Aorta (tissue), 5 donors: ENCODE data around the gene CHRNA3. TPM values are rescaled to one million over a fixed set of nuclear protein-coding genes. Genes with fewer than 3 reads are reported as not detected.
"Not testable (repeated sequence)": the region's sequence is repeated elsewhere in the genome, so short reads cannot be mapped to it uniquely, and the experiment has no call there.

Source experiments
- ATAC-seq: fragments of 200-7000 bp; cut with Tn5 transposase; one replicate; pipeline ENCODE4 v1.9.1; 2022; ENCODE audit warnings: moderate library complexity; ENCODE audit not compliant: low FRiP score
- DNase-seq, 2 donors: peaks; one replicate each; pipeline ENCODE4 v3.0.0-alpha.2; 2020
- H3K27ac ChIP-seq, 2 donors: one replicate each; pipeline ENCODE4 v1.5.1; 2013; ENCODE audit warnings: low read length in 2 of 2, mild to moderate bottlenecking in 2 of 2, moderate library complexity in 2 of 2, control low read depth in 1 of 2, inconsistent platforms in 1 of 2, low read depth in 1 of 2
- H3K27me3 ChIP-seq, 2 donors: one replicate each; pipeline ENCODE4 v1.6.1; 2013; ENCODE audit warnings: control low read depth in 1 of 2, low read length in 1 of 2, mild to moderate bottlenecking in 1 of 2, moderate library complexity in 1 of 2; ENCODE audit not compliant: insufficient read depth in 2 of 2, control insufficient read depth in 1 of 2
- H3K36me3 ChIP-seq, 2 donors: one replicate each; pipeline ENCODE4 v1.6.1; 2013; ENCODE audit warnings: control low read depth in 1 of 2, low read length in 1 of 2, mild to moderate bottlenecking in 1 of 2; ENCODE audit not compliant: insufficient read depth in 2 of 2, control insufficient read depth in 1 of 2
- H3K4me1 ChIP-seq, 2 donors: one replicate each; pipeline ENCODE4 v1.6.1; 2013; ENCODE audit warnings: low read length in 2 of 2, control low read depth in 1 of 2, mild to moderate bottlenecking in 1 of 2, moderate library complexity in 1 of 2; ENCODE audit not compliant: insufficient read depth in 2 of 2, control insufficient read depth in 1 of 2
- H3K4me3 ChIP-seq, 2 donors: one replicate each; pipeline ENCODE4 v1.5.1; 2013; ENCODE audit warnings: low read length in 2 of 2, control low read depth in 1 of 2, mild to moderate bottlenecking in 1 of 2
- H3K9me3 ChIP-seq: one replicate; pipeline ENCODE4 v1.6.1; 2013; ENCODE audit warnings: mild to moderate bottlenecking, low read length; ENCODE audit not compliant: control insufficient read depth
- WGBS, 2 donors: extraction: QIAGEN DNeasy Blood & Tissue Kit; methylation state at CpG; one replicate each; pipeline ENCODE4 v1.1.7; 2013; 5-methylcytosine and 5-hydroxymethylcytosine counted together
- intact Hi-C, 2 donors: fragments of 100-400 bp; cut with DNase I; formaldehyde crosslinking; loops; one replicate each; pipeline versions ENCODE4 v1.14.2 to v1.15.0; 2022
- polyA plus RNA-seq, 2 donors: library from polyadenylated mRNA; stranded (reverse); fragments of 200-250 nt; gene quantifications; one replicate each; pipeline ENCODE4 v1.2.3, GENCODE V29; 2013
- total RNA-seq, 2 donors: library from RNA; stranded (reverse); fragmentation: NEBNext Ultra II Directional; extraction: Animal tissue kit (Norgen Biotek cat#: 25700); gene quantifications; one replicate each; pipeline ENCODE4 v1.2.1, GENCODE V29; 2021
- donor health status: healthy with polysubstance abuse.
- donor health status: Bipolar disorder and iron deficiency.
- donor health status: DM: no; HTN: no; CAD: no.
- donor health status: DM: no; HTN: no; CAD: no.
- donor health status: DM: yes; HTN: yes; CAD: no.

Gene CHRNA3
- total and polyA plus RNA-seq, 4 donors, result not detected

DNA sequence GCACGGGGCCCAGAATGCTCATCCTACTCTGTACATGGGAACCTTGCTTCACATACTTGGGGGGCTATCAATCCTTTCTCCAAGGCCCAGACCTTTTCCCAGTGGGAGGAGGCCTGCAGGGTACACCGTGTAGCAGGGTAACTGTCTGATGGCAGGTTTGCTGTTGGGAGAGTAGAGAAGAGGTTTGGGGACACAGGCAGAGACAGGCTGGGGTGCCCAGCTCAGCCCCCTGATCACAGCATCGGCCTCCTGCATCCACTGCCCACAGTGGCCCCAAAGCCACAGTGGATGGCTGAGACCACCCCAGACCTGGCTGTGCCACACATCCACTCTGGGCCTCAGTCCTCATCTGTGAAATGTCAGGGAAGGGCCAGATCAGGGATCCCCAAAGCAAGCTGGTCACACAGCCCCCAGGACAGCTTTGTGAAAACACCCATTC, 5.6 kb downstream of the CHRNA3 start:
- DNase-seq (no peak), ATAC-seq (no peak)
- Histone ChIP-seq H3K4me3 (no peak overlapping the region), H3K9me3 (no peaks in the 10 kb centered on the region), H3K36me3 (no peaks in the 10 kb centered on the region), H3K4me1 (no peaks in the 10 kb centered on the region), H3K27ac (no peak overlapping the region), H3K27me3 (no peaks in the 10 kb centered on the region)
- WGBS, 2 donors, result 72 to 94% methylated on average over 3 of the region's 3 CpGs
- intact Hi-C loops, result loop anchor here (5.0 to 10.0 kb wide), 3 partner anchors 137 to 570 kb away; no protein-coding TSS in a partner anchor

DNA sequence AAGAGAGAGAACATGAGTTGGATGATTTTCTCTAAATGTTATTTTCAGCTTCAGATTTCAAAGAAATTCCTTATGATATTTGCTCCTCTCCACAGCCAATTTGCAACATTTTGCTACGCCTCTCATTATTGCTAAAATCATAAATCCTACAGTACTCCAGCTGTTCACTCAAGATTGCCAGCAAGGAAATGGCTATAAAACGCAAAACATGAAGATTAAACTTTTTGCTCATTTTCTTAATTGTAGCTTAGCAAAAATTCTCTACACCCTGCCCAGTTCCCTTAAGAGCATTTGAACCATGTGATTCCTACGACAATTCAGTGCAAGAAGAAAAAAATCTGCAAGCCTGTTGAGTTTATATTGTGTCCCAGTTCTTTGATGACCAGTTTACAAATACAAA, 6.8 kb downstream of the CHRNA3 start:
- no peaks in the 10 kb centered on the region for H3K9me3 ChIP-seq
- no peaks in the 10 kb centered on the region for H3K27me3 ChIP-seq
- no peaks in the 10 kb centered on the region for H3K4me1 ChIP-seq
- ATAC-seq (no peak), DNase-seq (no peak)
- WGBS, 2 donors, result 51 to 58% methylated on average over 3 of the region's 3 CpGs
- H3K36me3 ChIP-seq, result no peaks in the 10 kb centered on the region
- no peak overlapping the region for H3K27ac ChIP-seq
- intact Hi-C loops, result loop anchor here in 1 of 2 donors (10.0 kb wide), 1 partner anchor 571 kb away; no protein-coding TSS in a partner anchor
- no peak overlapping the region for H3K4me3 ChIP-seq

DNA sequence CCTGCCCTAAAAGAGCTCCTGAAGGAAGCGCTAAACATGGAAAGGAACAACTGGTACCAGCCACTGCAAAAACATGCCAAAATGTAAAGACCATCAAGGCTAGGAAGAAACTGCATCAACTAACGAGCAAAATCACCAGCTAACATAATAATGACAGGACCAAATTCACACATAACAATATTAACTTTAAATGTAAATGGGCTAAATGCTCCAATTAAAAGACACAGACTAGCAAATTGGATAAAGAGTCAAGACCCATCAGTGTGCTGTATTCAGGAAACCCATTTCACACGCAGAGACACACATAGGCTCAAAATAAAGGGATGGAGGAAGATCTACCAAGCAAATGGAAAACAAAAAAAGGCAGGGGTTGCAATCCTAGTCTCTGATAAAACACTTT, 11.2 kb downstream of the CHRNA3 start:
- H3K36me3 ChIP-seq, H3K27ac ChIP-seq, H3K9me3 ChIP-seq, ATAC-seq, intact Hi-C loops, H3K27me3 ChIP-seq, H3K4me3 ChIP-seq, H3K4me1 ChIP-seq, DNase-seq: not testable (repeated sequence)
- 78 to 83% methylated on average over 2 to 3 of the region's 3 CpGs for WGBS, 2 donors

DNA sequence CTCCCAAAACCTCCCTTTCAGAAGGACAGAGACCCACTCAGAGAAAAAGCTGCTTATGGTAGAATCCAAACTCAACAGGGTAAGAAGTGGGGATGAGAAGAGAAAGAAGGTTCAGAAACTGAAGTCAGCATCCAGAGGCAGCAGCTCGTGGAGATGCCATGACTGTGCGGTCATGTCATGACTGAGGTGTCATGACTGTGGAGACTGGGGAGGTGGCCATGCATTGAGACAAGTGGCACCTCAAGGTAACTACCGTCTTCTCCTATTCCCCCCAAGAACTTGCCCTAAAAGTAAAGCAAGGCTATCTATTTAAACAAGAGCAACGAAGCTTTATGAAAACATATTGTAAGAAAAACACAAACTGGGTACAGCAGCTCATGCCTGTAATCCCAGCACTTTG, 15.1 kb downstream of the CHRNA3 start:
- WGBS, 2 donors, result 79 to 90% methylated on average over 4 of the region's 4 CpGs
- no peaks in the 10 kb centered on the region for H3K27me3 ChIP-seq
- H3K4me1 ChIP-seq, result no peaks in the 10 kb centered on the region
- ATAC-seq (no peak), DNase-seq (no peak)
- H3K36me3 ChIP-seq, result no peaks in the 10 kb centered on the region
- H3K27ac ChIP-seq, result no peak overlapping the region
- intact Hi-C loops, result no loop called here
- H3K4me3 ChIP-seq, result no peak overlapping the region
- no peaks in the 10 kb centered on the region for H3K9me3 ChIP-seq

DNA sequence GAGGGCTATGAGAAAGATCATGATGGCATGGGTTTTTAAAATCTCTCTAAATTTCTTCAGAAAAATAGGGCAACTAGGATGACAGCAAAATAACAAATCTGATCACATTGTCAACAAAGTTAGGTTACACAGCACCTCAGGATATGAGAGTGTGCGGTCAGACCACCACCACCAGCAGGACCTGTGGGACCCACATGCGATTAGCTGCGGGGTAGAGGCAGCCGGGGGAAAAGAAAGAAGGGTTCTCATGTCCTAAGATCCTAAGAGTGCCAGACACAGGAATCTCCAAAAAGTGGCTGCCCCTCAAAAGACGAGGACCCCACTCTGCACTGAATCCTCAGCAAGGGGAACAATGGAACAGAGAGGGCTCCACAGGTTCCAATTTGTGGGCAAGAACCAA, 15.6 kb downstream of the CHRNA3 start:
- H3K36me3 ChIP-seq, result no peaks in the 10 kb centered on the region
- H3K4me3 ChIP-seq, result no peak overlapping the region
- H3K4me1 ChIP-seq, result no peaks in the 10 kb centered on the region
- intact Hi-C loops, result no loop called here
- WGBS, 2 donors, result 89 to 91% methylated on average over 5 of the region's 5 CpGs
- no peaks in the 10 kb centered on the region for H3K27me3 ChIP-seq
- no peaks in the 10 kb centered on the region for H3K9me3 ChIP-seq
- ATAC-seq (no peak), DNase-seq (no peak)
- H3K27ac ChIP-seq, result no peak overlapping the region

DNA sequence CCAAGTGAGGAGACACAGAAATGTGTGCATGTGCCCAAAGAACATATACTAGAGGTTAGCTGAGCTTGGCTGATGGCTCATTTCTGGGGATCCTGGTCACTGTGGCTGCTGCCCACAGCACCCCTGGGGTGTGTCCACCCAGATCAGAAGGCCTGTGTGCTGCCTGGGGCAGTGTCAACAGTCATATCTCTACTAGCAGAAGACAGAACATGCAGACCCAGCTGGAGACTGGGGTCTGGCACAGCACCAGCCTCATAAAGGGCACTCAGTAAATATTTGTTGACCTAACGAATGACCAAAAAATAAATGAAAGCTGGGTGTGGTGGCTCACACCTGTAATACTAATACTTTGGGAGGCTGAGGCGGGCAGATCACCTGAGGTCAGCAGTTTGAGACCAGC, 16.4 kb downstream of the CHRNA3 start:
- Histone ChIP-seq H3K4me1 (no peaks in the 10 kb centered on the region), H3K27me3 (no peaks in the 10 kb centered on the region), H3K4me3 (no peak overlapping the region), H3K27ac (no peak overlapping the region), H3K36me3 (no peaks in the 10 kb centered on the region), H3K9me3 (no peaks in the 10 kb centered on the region)
- DNase-seq (no peak), ATAC-seq (no peak)
- WGBS, 2 donors, result 93 to 98% methylated on average over 2 of the region's 2 CpGs
- intact Hi-C loops, result no loop called here

DNA sequence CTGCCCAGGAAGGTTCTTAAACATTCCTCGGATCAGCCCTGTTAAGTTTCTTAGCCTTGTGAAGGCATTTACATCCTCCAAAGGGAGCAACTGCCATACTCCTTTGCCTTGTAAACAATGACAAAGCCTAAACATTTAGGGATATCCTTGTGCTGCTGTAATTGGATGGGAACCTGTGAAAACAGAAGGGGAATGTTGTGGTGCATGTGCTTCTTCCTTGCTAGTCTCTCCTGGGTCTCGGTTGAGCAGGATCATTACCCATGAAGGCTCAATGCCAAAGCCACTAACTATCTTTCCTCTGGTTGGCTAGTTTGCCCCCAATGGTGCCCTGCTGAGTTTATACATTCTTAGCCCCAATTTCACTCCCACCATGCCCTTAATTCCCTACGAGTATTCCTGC, 17.3 kb downstream of the CHRNA3 start:
- H3K9me3 ChIP-seq, result no peaks in the 10 kb centered on the region
- no peaks in the 10 kb centered on the region for H3K27me3 ChIP-seq
- no peak for ATAC-seq
- H3K4me3 ChIP-seq, result no peak overlapping the region
- intact Hi-C loops, result no loop called here
- WGBS, 2 donors, result 53 to 58% methylated on average over 3 of the region's 3 CpGs
- DNase-seq, result no peak
- no peak overlapping the region for H3K27ac ChIP-seq
- no peaks in the 10 kb centered on the region for H3K4me1 ChIP-seq
- H3K36me3 ChIP-seq, result no peaks in the 10 kb centered on the region

DNA sequence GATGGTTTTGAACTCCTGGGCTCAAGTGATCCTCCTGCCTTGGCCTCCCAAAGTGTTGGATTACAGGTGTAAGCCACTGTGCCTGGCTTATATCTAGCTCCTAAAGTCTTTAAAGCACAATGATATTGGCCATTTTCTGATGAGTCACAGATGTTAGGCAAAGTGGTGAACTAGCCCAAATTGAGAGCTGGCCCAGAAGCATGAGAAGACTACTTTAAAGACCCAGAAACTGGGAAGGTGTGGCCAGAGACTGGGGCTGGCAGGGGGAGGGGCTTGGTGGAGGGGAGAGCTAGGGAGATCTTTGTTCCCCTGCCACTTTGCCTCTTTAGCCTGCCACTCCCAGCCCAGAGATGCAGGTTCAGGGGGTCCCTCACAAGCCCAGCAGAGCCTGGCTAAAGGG, 21.6 kb downstream of the CHRNA3 start:
- Histone ChIP-seq H3K4me3 (no peak overlapping the region), H3K27me3 (no peaks in the 10 kb centered on the region), H3K36me3 (no peaks in the 10 kb centered on the region), H3K9me3 (no peaks in the 10 kb centered on the region), H3K27ac (no peak overlapping the region), H3K4me1 (no peaks in the 10 kb centered on the region)
- intact Hi-C loops, result no loop called here
- ATAC-seq (no peak), DNase-seq (no peak)

DNA sequence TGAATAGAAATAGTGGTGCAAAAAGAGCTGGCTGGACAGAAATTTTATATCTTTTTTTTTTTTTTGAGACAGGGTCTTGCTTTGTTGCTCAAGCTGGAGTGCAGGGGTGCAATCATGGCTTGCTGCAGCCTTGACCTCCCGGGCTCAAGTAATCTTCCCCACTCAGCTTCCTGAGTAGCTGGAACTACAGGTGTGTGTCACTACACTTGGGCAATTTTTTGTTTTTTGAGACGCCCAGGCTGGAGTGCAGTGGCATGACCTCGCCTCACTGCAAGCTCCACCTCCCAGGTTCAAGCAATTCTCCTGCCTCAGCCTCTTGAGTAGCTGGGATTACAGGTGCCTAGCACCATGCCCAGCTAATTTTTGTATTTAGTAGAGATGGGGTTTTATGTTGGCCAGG, 22.4 kb downstream of the CHRNA3 start:
- ATAC-seq (no peak), DNase-seq (no peak)
- WGBS, 2 donors, result 83 to 88% methylated on average over 3 of the region's 3 CpGs
- Histone ChIP-seq H3K36me3 (no peaks in the 10 kb centered on the region), H3K4me1 (no peaks in the 10 kb centered on the region), H3K4me3 (no peak overlapping the region), H3K9me3 (no peaks in the 10 kb centered on the region), H3K27ac (no peak overlapping the region), H3K27me3 (no peaks in the 10 kb centered on the region)
- intact Hi-C loops, result no loop called here
